ENCODE results near the gene ELMO2. TPM values are rescaled to one million over a fixed set of nuclear protein-coding genes. Genes with fewer than 3 reads are reported as not detected.

ELMO2 gene
- total RNA-seq, 1 experiment from 2014 or later, result 41.7 TPM

DNA sequence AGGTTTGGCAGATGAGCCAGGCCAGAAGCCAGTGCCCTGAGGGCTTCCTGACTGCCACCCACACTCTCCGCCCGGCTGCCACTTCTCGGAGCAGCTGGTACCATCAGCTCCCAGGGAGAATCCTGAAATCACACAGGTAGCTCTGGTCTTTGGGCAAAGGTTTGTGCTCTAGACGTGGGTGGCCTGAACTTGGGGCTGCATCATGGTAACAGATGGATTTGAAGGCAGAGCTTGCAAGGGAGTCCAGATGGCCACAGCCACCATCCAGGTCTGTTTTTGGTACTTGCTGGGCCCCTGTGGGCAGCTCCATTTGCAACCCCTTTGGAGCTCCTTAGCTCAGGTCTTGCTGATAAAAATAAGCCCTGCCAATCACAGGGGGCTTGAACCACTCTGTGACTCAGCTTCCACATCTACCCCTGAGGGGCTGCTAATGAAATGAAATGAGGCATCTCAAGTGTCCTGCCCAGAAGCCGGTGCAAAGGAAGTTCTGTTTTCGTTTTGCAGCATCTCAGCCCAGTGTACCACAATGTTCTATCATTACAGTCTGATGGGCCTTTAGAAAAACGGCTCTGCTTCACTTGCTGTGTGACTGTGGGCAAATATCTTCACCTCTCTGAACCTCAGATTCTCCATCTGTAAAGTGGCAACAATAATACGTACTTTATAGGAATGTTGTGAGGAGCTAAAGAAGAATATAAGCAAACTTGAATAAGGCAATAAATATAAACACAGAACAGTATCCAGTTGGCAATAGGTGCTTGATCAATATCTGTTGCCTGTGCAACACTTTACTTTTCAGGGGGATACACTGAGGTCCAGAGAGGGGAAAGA, 73.0 kb downstream of the ELMO2 start:
- no peak overlapping the region for H3K4me3 ChIP-seq
- DNase-seq, result no peak
- no peaks in the 10 kb centered on the region for H3K9me3 ChIP-seq
- H3K36me3 ChIP-seq, result no peaks in the 10 kb centered on the region
- peaks cover 11% of the 10 kb centered on the region for H3K27me3 ChIP-seq

DNA sequence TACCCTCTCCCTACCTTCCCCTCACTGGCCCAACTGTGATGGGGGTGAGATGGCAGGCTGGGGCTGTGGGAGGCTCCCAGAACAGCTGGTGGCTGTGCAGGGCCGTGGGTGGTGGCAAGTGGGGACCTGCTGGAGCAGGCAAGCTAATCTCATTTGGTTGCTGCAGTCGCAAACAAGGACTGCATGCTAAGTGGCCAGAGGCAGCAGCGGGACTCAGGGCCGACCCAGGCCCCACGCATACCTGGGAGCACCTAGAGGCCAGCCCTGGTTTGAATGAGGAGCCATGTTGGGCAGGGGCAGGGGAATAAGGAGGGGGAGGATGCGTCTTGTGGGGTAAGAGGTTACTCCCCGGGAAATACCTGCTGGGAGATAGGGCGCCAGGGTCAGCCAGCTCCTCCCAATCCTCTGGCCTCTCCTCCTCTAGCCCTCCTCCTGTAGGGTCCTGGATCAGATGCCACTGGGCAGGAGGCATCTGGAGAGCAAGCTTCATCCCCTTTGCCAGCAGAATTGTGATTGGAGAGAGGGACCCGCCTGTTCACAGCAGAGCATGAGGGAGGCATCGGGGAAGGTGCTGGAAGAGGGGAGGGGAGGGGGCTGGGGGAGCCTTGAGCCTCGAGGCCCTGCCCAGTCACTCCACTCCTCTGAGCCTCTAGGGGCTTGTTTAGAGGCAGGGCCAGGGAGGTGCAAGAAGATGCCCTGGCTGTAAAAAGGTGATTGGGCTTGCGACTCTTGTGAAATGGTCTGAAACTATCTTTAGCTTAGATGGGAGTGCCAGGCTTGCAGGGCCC, 73.8 kb downstream of the ELMO2 start:
- H3K27me3 ChIP-seq, result peaks cover 9% of the 10 kb centered on the region

GRCh38 chr20:46331611-46332361, 74.6 kb downstream of the ELMO2 start:
- H3K27me3 ChIP-seq, result peaks cover 5% of the 10 kb centered on the region
- H3K4me3 ChIP-seq, result no peak overlapping the region
- no peaks in the 10 kb centered on the region for H3K36me3 ChIP-seq
- DNase-seq, result no peak
- no peaks in the 10 kb centered on the region for H3K9me3 ChIP-seq

More for the DNA sequence above, 73.8 kb downstream of the ELMO2 start:
- no peaks in the 10 kb centered on the region for H3K36me3 ChIP-seq
- H3K4me3 ChIP-seq, result no peak overlapping the region
- no peak for DNase-seq
- H3K9me3 ChIP-seq, result no peaks in the 10 kb centered on the region

GRCh38 chr20:46330831-46331371, 75.5 kb downstream of the ELMO2 start:
- DNase-seq, result no peak
- Histone ChIP-seq H3K9me3 (no peaks in the 10 kb centered on the region), H3K36me3 (no peaks in the 10 kb centered on the region), H3K4me3 (no peak overlapping the region), H3K27me3 (peaks cover 5% of the 10 kb centered on the region)

DNA sequence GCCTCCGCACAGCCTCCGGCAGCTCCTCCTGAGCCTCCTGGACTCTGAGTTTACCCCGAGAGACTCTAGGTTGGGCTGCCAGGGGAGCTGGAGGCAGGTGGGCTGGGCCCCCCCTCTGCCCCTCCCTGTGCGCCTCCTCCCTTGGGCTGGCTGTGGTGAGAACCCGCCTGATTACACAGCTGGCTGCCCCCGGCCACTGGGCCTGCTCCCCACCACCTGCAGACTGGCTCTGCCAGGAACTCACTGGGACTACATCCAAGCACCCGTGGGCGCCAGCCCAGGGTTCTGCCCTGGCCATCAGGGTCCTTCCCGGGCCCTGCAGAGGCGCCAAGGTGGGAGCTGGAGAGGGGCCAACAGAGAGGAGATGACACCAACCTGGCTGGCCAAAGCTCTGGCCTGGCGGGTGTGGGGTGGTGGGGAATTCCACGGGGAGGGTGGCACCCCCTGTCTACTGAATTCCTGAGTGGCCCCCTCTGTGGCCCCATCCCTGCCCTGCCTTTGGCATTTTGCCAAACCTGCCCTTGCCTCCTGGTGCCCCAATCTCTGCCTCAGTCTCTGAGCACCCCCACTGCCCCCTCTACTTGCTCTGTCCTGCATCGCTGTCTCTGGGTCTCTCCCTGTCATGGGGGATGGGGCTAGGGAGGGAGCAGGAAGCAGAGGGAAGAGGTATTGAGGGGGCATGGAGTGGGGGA, 76.2 kb downstream of the ELMO2 start:
- peak; percentile 28 for DNase-seq
- Histone ChIP-seq H3K9me3 (no peaks in the 10 kb centered on the region), H3K4me3 (no peak overlapping the region), H3K27me3 (peaks cover 3% of the 10 kb centered on the region), H3K36me3 (no peaks in the 10 kb centered on the region)

DNA sequence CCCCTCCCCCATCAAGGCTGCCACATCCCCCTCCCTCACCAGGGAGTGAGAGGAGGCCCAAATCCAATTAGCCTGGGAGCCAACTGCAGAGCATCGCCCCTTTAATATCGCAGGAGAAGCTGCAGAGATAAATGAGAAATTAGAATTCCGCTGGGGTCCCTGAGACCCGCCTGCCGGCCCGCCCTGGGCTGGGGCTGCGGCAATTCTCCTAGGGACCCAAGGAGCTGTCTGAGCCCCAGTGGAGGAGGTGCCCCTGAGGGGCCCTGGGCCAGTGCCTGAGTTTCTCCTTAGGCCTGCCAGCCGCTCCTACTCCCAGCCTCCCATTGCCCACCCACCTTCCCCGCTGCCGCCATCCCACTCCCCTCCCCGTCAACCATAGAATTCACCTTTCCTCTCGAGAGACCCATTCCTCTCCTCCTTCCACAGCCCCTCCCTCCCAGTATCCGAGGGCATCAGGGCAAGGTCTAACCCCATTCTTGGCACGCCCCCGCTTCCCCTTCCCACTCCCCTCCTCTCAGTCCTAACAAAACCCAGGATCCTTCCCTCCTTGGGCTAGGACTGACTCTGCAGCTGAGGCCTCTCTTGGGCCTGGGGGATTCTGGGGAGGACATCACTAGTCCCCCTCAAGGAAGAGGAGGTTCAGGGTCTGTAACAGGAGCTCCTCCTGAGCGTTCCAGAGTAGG, 78.1 kb downstream of the ELMO2 start:
- peaks cover 7% of the 10 kb centered on the region; the same call in 1 of the 2 replicates for H3K27me3 ChIP-seq
- H3K9me3 ChIP-seq, result no peaks in the 10 kb centered on the region
- H3K4me3 ChIP-seq, result no peak overlapping the region
- DNase-seq, result no peak
- no peaks in the 10 kb centered on the region for H3K36me3 ChIP-seq

GRCh38 chr20:46327557-46327956, 78.9 kb downstream of the ELMO2 start:
- no peak overlapping the region for H3K4me3 ChIP-seq
- peaks cover 7% of the 10 kb centered on the region; the same call in 1 of the 2 replicates for H3K27me3 ChIP-seq
- no peaks in the 10 kb centered on the region for H3K36me3 ChIP-seq
- H3K9me3 ChIP-seq, result no peaks in the 10 kb centered on the region
- DNase-seq, result no peak

GRCh38 chr20:46325789-46326188, 80.6 kb downstream of the ELMO2 start:
- Histone ChIP-seq H3K27me3 (peaks cover 7% of the 10 kb centered on the region; the same call in 1 of the 2 replicates), H3K9me3 (no peaks in the 10 kb centered on the region), H3K4me3 (no peak overlapping the region), H3K36me3 (no peaks in the 10 kb centered on the region)
- DNase-seq, result no peak

DNA sequence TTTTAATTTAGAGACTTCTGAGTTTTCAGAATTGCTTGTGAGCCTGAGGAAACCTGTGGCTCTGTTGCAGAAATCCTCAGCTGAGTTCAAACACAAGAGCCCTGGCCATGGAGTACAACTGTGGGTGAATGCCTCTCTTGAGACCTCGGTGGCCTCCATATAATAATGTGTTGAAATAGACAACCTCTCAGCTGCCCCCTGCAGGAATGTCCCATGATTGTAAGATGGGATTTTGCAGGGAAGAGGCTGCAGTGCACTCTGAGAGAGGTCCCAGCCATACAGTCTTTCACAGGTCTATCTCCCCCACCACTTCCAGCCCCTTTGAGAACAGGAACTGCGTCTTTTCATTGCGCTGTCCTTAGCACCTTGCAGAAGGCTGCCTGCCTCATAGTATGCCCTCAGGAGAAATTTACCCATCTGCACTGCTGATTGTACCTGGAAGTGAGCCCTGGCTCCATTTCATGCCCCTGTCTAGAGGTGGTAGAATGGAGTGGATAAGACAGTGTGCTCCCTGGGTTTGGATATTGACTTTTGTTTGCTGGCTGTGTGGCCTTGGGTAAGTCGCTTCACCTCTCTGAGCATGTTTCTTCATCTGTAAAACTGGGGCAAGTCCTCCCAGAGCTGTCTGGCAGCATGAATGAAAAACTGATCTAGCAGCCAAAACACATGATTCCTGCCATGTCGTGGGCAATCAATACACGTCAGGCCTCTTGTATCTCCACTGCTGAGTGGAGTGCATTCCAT, 81.3 kb downstream of the ELMO2 start:
- DNase-seq, result no peak
- no peaks in the 10 kb centered on the region for H3K36me3 ChIP-seq
- no peaks in the 10 kb centered on the region for H3K9me3 ChIP-seq
- peaks cover 7% of the 10 kb centered on the region; the same call in 1 of the 2 replicates for H3K27me3 ChIP-seq
- H3K4me3 ChIP-seq, result no peak overlapping the region

GRCh38 chr20:46324379-46324778, 82.0 kb downstream of the ELMO2 start:
- Histone ChIP-seq H3K27me3 (peaks cover 7% of the 10 kb centered on the region; the same call in 1 of the 2 replicates), H3K4me3 (no peak overlapping the region), H3K9me3 (no peaks in the 10 kb centered on the region), H3K36me3 (no peaks in the 10 kb centered on the region)
- DNase-seq, result no peak

DNA sequence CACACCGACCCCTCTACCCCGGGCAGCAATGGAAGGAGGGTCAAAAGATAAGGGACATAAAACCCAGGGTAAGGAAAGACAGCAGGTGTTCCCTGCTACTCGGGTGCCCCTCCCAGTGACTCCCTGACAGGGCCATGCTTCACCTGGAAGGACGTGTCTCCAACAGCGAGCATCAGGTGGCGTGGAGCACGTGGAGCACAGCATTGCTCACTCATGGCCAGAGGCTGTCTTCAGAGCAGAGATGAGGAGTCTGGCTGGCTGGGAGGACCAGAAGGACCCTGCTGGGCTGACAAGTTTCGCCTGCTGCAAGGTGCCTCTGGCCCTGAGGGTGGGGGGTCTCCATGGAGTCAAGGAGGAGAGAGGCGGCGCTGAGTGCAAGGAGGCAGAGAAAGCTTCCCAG, 82.9 kb downstream of the ELMO2 start:
- DNase-seq, result no peak
- Histone ChIP-seq H3K36me3 (no peaks in the 10 kb centered on the region), H3K9me3 (no peaks in the 10 kb centered on the region), H3K4me3 (no peak overlapping the region), H3K27me3 (peaks cover 7% of the 10 kb centered on the region; the same call in 1 of the 2 replicates)

DNA sequence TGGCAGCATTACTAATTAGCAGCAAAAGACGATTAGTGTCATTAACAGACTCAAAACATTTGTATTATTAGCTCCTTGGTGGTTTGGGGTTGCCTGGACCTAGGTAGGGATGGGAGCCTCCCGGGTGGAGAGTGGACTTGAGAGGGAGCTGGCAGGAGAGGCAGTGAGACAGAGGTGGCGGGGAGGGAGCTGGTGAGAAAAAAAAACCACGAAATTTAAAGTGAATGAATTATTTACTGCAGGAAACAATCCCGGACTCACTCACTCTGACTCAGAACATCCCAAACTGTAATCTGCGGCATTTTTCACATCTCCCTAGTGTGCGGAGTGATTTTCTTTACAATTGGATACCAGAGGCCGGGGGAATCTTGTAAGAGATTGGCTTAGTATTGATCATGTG, 83.8 kb downstream of the ELMO2 start:
- peaks cover 7% of the 10 kb centered on the region; the same call in 1 of the 2 replicates for H3K27me3 ChIP-seq
- no peak for DNase-seq
- no peaks in the 10 kb centered on the region for H3K36me3 ChIP-seq
- no peaks in the 10 kb centered on the region for H3K9me3 ChIP-seq
- H3K4me3 ChIP-seq, result no peak overlapping the region

- Histone ChIP-seq H3K36me3 (no peaks in the 10 kb centered on the region), H3K27me3 (peaks cover 34% of the 10 kb centered on the region), H3K9me3 (no peaks in the 10 kb centered on the region), H3K4me3 (no peak overlapping the region)
- no peak for DNase-seq
These were observed 88.7 kb downstream of the ELMO2 start for GRCh38 chr20:46317685-46318177.

DNA sequence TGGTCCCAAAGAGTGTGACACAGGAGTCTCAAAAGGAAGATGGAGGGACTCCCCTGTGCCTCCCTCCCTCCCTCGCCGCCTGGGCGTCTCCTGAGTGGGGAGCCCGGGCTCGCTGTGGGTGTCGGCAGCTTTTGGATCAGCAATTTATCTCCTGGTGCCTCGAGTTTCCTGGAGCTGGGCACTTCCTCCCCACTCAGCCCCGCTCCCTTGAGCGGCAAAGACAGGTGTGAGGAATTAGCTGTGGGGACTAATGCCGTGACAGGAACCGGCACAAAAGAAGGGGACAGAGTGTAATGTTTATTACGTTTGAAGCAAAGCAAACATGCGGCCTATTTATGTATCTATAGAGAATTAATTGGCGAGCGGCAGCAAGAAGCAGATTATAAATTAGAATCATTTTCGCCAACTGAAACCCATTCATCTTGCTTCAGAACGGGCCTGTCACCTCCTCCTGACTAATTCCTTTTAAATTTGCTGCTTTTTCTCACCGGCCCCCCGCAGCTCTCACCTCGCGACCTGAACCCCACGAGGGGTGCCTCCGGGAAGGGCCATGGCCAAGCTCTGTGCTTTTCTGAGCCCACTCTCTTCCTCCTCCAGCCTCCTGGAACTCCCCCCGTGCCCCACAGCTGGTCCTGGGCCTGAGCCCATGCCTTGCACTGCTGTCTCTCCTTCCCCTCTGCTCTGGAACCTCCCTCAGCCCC, 89.3 kb downstream of the ELMO2 start:
- Histone ChIP-seq H3K9me3 (no peaks in the 10 kb centered on the region), H3K36me3 (no peaks in the 10 kb centered on the region), H3K27me3 (peaks cover 40% of the 10 kb centered on the region), H3K4me3 (no peak overlapping the region)
- no peak for DNase-seq

Data from MG63 (cell line).